ENCODE measurements around the gene UHRF2. TPM values are rescaled to one million over a fixed set of nuclear protein-coding genes. Genes with fewer than 3 reads are reported as not detected.
"Not testable (repeated sequence)": the region's sequence is repeated elsewhere in the genome, so short reads cannot be mapped to it uniquely, and the experiment has no call there.

UHRF2 gene
- total RNA-seq = 56.5 TPM

- DNase-seq (ENCODE audit: low spot score) = peak; percentile 99
Measured at GRCh38 chr9:6412487-6413364, at the start of gene UHRF2. Gene UHRF2 (plus strand): TSS chr9:6413199. CDS start chr9:6413491, 292 bp downstream.

DNA sequence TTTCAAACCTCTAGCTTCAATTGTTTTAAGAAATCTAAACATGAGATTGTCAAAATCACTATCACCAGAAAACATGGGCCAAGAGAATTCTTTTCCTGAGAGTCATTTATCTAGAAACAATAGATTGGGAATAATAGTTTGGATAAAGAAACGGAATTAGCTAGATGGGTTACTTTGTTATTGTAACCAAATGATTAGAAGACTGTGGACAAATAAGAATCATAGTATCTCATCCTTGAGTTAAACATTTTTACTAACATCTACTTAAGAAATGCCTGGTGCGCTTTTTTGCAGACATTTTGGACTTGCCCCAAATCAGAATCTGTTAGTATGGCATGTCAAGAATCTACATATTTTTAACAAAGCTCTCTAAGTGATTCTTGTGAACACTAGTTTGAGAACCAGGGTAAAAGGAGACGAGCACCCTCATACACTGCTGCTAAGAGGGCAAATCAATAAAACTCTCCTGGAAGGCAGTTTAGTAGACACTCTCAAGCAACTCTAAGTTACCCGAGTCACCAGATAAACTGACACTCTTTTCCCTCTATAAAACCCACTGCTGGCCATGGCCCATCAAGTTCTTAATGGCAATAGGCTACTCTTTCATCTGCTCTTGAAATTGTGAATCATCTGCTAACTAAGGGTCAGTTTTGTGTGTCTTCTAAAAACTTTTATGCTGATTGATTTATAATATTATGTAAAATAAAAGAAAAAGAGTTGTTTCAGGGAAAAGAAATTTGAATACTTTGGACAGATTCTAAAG, 45.7 kb upstream of the UHRF2 start:
- no peak for DNase-seq (ENCODE audit: low spot score)

DNA sequence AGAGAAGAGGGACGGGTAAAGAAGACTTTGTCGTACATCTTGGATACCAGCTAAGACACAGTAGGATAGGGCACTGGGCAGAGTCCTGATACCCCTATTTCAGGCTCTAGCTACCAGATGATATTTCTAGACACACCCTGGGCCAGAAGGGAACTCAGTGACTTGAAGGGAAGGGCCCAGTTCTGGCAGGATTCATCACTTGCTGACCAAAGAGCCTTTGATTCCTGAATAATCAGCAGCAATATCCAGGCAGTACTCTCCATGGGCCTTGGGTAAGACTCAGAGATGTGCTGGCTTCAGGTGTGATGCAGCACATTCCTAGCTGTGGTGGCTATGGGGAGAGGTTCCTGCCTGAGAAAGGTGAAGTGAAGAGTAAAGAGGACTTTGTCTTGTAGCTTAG, 44.2 kb upstream of the UHRF2 start:
- no peak for DNase-seq (ENCODE audit: low spot score)

- not testable (repeated sequence) for DNase-seq (ENCODE audit: low spot score)
Measured at GRCh38 chr9:6381477-6382012, 31.5 kb upstream of the UHRF2 start.

GRCh38 chr9:6382681-6383080, 30.3 kb upstream of the UHRF2 start:
- no peak for DNase-seq (ENCODE audit: low spot score)

DNA sequence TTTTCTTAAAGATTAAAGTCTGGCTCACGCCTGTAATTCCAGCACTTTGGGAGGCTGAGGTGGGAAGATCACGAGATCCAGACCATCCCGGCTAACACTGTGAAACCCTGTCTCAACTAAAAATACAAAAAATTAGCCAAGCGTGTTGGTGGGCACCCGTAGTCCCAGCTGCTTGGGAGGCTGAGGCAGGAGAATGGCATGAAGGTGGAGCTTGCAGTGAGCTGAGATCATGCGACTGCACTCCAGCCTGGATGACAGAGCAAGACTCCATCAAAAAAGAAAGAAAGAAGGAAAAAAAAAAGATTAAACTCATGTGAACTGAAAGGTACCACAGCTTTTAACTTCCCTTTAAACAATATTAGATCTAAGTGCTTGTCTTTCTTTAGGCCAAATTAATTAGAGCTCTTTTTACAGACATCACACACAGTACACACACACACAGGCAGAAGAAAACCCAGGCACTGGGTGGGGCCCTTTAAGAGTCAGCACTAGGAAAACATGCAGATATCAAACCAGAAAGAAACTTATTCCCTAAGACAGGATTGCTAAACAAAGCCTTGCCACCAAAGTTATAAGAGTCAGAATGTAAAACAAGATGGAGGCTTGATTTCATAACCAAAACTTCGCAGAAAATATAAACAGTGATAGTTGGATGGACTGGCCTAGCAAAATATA, 29.3 kb upstream of the UHRF2 start:
- no peak for DNase-seq (ENCODE audit: low spot score)

GRCh38 chr9:6384732-6385131, 28.3 kb upstream of the UHRF2 start:
- no peak for DNase-seq (ENCODE audit: low spot score)

DNA sequence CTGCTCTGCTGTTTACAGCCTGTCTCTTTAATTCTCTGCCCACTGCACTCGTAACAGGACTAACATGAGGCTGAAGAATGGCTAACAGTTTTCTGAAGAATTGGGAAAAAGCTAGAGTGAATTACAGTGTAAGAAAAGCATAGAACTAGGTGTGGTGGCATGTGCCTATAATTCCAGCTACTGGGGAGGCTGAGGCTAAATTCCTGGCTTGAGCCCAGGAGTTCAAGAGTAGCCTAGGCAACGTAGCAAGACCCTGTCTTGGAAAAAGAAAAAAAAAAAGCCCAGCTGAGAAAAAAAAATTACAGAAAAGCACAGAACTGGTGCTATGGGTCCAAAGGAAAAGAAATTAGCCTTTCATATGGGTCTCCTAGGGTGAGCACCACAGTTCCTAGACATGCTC, 13.9 kb upstream of the UHRF2 start:
- DNase-seq (ENCODE audit: low spot score) = no peak

DNA sequence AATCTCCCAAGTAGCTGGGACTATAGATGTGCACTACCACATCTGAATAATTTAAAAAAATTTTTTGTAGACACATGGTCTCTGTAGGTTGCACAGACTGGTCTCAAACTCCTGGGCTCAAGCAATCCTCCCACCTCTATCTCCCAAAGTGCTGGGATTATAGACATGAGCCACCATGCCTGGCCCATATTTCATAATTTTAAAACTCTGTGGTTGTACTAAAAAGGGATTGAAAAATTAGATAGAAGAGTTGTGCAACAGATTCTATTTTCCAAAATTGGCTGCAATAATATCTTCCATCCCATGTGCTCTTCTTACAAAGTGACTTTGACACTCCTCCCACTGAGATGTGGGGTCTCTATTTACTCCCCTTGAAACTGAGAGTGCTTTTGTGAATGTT, 7.6 kb upstream of the UHRF2 start:
- DNase-seq (ENCODE audit: low spot score) = no peak

GRCh38 chr9:6407778-6408177, 5.2 kb upstream of the UHRF2 start:
- DNase-seq (ENCODE audit: low spot score) = no peak

- no peak for DNase-seq (ENCODE audit: low spot score)
Measured at GRCh38 chr9:6408320-6408719, 4.7 kb upstream of the UHRF2 start.

- no peak for DNase-seq (ENCODE audit: low spot score)
Measured at GRCh38 chr9:6409811-6410210, 3.2 kb upstream of the UHRF2 start.

- DNase-seq (ENCODE audit: low spot score) = no peak
Measured at GRCh38 chr9:6410633-6411032, 2.4 kb upstream of the UHRF2 start.

GRCh38 chr9:6413365-6414246, 607 bp downstream of the UHRF2 start:
- DNase-seq (ENCODE audit: low spot score) = peak; percentile 50

DNA sequence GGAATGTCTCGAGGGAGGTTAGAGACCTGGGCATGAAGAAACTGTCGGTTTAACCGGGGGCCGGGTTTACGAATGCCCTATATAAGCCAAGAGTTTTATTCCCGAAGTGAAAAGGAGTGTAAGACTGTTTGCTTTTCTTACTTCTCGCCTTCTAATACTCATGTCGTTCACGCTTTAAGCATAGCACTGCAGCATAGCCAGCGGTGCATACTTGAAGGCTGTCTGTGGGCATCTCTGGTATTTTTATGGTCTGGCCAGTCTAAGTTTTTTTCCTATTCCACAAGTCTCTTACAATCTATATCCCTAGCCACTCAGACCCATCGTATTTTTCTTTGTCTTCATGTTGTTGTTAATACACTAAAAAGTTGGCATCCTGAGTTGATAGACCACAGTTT, 1.2 kb downstream of the UHRF2 start:
- DNase-seq (ENCODE audit: low spot score) = no peak

GRCh38 chr9:6415266-6415665, 2.3 kb downstream of the UHRF2 start:
- no peak for DNase-seq (ENCODE audit: low spot score)

DNA sequence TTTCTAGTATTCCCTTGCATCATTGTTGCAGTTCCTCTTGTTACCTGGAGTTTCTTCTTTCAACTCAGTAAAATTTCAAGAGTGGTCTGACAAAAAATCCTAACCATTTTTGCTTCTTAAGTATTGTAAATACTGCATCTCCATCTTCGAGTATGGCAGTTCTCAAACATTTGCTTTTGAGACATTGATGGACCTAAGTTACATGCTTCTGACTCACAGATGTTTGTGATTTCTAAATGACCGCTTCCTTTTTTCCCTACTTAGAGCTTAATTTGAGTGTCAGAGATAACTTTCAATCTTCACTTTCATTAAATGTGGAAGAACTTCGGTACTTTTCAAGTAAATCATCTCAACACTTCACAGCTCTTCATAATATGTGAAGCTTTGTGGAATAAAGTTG, 4.2 kb downstream of the UHRF2 start:
- no peak for DNase-seq (ENCODE audit: low spot score)

GRCh38 chr9:6418764-6419163, 5.8 kb downstream of the UHRF2 start:
- DNase-seq (ENCODE audit: low spot score) = no peak

- DNase-seq (ENCODE audit: low spot score) = no peak
Measured at GRCh38 chr9:6424940-6425339, 11.9 kb downstream of the UHRF2 start.

DNA sequence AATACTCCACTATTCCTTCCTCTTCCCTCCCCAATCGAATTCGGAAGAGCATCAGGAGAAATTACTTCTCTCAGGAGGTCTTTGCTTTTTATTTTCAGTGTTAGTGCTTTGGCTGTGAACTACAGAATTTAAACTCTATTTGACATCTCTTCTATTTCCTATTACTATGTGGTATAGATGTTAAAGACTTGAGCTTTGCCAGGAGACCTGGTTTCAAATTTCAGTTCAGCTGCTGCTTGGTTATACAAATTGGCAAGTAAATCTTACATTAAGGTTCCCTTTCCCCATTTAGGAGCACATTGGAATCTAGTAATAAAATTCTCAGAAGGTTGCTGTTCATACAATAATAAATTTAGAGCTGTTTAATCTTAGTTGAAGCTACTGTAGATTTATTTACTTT, 13.1 kb downstream of the UHRF2 start:
- no peak for DNase-seq (ENCODE audit: low spot score)
